Measurements from ENCODE around the gene TUBB1.

TUBB1 gene

DNA sequence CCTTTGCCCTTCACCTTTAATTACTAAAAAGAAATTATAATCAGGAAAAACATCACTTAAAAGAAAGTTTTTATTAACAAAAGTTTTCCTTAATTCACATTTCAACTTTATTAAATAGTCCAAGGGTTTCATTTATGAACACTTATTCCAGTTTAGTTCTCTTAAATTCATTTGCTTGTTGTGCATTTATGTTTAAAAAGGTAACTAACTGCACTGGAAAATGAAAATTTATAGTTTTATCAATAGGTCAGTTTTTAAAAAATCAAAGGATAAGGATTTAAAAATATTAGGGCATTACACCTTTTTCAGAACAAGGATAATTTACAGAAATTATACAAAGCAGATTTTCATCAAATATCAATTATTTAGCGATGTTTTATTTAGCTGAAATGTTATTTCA, 13.9 kb downstream of the TUBB1 start:
- DNase-seq (ENCODE audit: low read depth in 1 of 2, low spot score in 1 of 2), result no peak
- H3K4me3 ChIP-seq (replicated peaks; ENCODE audit: insufficient read depth, low read length), result peak overlapping the region; percentile 76
- H3K27me3 ChIP-seq (ENCODE audit: insufficient read depth, poor library complexity, severe bottlenecking), result no peaks in the 10 kb centered on the region
- peak overlapping the region; percentile 62 for H3K27ac ChIP-seq (replicated peaks)
- TF ChIP-seq POLR2AphosphoS5 (IDR thresholded peaks at IDR 0.05; ENCODE audit: low read depth), result no peak
- TF ChIP-seq, protein P1, sequence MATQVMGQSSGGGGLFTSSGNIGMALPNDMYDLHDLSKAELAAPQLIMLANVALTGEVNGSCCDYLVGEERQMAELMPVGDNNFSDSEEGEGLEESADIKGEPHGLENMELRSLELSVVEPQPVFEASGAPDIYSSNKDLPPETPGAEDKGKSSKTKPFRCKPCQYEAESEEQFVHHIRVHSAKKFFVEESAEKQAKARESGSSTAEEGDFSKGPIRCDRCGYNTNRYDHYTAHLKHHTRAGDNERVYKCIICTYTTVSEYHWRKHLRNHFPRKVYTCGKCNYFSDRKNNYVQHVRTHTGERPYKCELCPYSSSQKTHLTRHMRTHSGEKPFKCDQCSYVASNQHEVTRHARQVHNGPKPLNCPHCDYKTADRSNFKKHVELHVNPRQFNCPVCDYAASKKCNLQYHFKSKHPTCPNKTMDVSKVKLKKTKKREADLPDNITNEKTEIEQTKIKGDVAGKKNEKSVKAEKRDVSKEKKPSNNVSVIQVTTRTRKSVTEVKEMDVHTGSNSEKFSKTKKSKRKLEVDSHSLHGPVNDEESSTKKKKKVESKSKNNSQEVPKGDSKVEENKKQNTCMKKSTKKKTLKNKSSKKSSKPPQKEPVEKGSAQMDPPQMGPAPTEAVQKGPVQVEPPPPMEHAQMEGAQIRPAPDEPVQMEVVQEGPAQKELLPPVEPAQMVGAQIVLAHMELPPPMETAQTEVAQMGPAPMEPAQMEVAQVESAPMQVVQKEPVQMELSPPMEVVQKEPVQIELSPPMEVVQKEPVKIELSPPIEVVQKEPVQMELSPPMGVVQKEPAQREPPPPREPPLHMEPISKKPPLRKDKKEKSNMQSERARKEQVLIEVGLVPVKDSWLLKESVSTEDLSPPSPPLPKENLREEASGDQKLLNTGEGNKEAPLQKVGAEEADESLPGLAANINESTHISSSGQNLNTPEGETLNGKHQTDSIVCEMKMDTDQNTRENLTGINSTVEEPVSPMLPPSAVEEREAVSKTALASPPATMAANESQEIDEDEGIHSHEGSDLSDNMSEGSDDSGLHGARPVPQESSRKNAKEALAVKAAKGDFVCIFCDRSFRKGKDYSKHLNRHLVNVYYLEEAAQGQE (IDR thresholded peaks at IDR 0.05; ENCODE audit: insufficient replicate concordance, low read depth), result no peak
- TF ChIP-seq, protein P2, sequence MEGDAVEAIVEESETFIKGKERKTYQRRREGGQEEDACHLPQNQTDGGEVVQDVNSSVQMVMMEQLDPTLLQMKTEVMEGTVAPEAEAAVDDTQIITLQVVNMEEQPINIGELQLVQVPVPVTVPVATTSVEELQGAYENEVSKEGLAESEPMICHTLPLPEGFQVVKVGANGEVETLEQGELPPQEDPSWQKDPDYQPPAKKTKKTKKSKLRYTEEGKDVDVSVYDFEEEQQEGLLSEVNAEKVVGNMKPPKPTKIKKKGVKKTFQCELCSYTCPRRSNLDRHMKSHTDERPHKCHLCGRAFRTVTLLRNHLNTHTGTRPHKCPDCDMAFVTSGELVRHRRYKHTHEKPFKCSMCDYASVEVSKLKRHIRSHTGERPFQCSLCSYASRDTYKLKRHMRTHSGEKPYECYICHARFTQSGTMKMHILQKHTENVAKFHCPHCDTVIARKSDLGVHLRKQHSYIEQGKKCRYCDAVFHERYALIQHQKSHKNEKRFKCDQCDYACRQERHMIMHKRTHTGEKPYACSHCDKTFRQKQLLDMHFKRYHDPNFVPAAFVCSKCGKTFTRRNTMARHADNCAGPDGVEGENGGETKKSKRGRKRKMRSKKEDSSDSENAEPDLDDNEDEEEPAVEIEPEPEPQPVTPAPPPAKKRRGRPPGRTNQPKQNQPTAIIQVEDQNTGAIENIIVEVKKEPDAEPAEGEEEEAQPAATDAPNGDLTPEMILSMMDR (IDR thresholded peaks at IDR 0.05; ENCODE audit: insufficient read depth, low read length), result no peak
- TF ChIP-seq SPI1 (IDR thresholded peaks at IDR 0.05; ENCODE audit: borderline replicate concordance, low read depth), result no peak

DNA sequence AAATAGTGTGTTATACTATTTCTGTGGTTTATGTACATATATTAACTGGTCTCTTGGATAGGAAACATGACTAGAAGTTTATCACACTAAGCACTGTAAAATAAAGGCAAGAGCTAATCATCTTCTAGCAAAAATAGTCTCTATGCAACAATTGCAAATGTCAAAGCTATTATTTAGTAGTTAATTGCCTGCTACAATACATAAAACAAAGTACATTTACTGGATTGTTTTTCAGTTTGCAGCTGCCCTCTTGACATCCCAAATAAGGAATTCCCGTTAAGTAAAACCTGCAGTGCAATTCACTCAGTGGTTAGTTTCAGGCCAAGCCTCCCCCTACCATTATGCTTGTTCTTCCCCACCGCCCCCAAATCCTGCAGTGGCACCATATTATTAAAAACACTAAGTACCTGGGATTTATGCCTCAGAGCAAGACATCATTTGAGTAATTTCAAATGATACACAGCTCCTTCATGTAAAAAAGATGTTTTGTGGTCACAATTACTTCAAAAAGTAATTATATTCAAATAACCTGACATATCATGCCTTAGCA, 14.5 kb downstream of the TUBB1 start:
- H3K27me3 ChIP-seq (ENCODE audit: insufficient read depth, poor library complexity, severe bottlenecking), result no peaks in the 10 kb centered on the region
- no peak for TF ChIP-seq POLR2AphosphoS5 (IDR thresholded peaks at IDR 0.05; ENCODE audit: low read depth)
- TF ChIP-seq, protein P2 (IDR thresholded peaks at IDR 0.05; ENCODE audit: insufficient read depth, low read length), result no peak
- TF ChIP-seq GABPA (IDR thresholded peaks at IDR 0.05; ENCODE audit: low read depth), result no peak
- TF ChIP-seq, protein P1 (IDR thresholded peaks at IDR 0.05; ENCODE audit: insufficient replicate concordance, low read depth), result no peak
- TF ChIP-seq SPI1 (IDR thresholded peaks at IDR 0.05; ENCODE audit: borderline replicate concordance, low read depth), result no peak
- no peak overlapping the region for H3K27ac ChIP-seq (replicated peaks)
- H3K4me3 ChIP-seq (replicated peaks; ENCODE audit: insufficient read depth, low read length), result no peak overlapping the region
- no peak for DNase-seq (ENCODE audit: low read depth in 1 of 2, low spot score in 1 of 2)

DNA sequence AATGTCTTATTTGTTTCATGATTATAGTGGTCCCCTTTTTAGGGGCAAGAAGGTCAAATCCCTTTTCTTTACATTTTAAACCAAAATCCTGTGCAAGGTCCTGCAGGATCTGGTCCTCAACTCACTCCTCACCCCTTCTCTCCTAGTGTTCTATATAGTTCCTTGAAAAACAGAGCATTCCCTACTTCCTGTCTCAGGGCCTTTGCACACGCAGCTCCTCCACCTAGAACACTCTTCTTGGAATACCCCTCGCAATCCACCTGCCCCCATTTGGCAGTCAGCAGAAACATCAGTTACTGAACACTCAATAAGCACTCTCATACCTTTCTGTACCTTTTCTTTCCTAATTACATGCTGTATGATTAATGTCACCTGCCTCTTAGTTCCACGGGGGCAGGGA, 16.2 kb downstream of the TUBB1 start:
- H3K27me3 ChIP-seq (ENCODE audit: insufficient read depth, poor library complexity, severe bottlenecking), result no peaks in the 10 kb centered on the region

More for the DNA sequence above, 16.2 kb downstream of the TUBB1 start:
- Histone ChIP-seq H3K4me3 (replicated peaks; ENCODE audit: insufficient read depth, low read length) (no peak overlapping the region), H3K27ac (replicated peaks) (no peak overlapping the region)
- TF ChIP-seq, protein P2 (IDR thresholded peaks at IDR 0.05; ENCODE audit: insufficient read depth, low read length), result no peak
- TF ChIP-seq GABPA (IDR thresholded peaks at IDR 0.05; ENCODE audit: low read depth) (no peak), SPI1 (IDR thresholded peaks at IDR 0.05; ENCODE audit: borderline replicate concordance, low read depth) (no peak), POLR2AphosphoS5 (IDR thresholded peaks at IDR 0.05; ENCODE audit: low read depth) (no peak)
- TF ChIP-seq, protein P1 (IDR thresholded peaks at IDR 0.05; ENCODE audit: insufficient replicate concordance, low read depth), result no peak
- no peak for DNase-seq (ENCODE audit: low read depth in 1 of 2, low spot score in 1 of 2)

Measured in HL-60 (cell line).